ENCODE data around the gene ZDHHC4. TPM values are rescaled to one million over a fixed set of nuclear protein-coding genes. Genes with fewer than 3 reads are reported as not detected.

The ZDHHC4 gene
- total and polyA plus RNA-seq, 10 of the 15 experiments (the other 5 are each of a cell fraction or from before 2014, with no cell fraction given): 30.6 to 74.3 (median 35.8) TPM

DNA sequence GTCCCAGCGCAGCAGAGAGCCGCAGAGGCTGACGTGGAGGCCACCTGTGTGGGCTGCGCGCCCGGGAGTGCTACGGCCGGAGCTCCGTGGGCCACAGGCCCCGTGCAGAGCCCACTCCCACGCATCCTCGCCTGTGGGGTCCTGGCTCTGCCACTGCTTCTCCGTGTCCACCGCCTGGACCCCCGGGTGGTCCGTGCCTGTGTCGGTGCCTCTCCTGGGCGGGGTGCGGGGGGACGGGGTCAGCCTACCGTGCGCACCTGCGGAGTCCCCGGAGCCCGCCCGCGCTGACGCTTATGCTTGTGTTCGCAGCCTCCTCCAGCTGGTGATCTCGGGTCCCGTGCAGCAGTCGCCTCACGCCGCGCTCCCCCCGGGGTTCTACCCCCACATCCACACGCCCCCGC is 30.4 kb downstream of the ZDHHC4 start:
- no peak for DNase-seq (ENCODE audit: low read depth, low spot score)
- no peaks in the 10 kb centered on the region for H3K27me3 ChIP-seq (replicated peaks in 1 of 2; ENCODE audit: control insufficient read depth in 2 of 2, insufficient read depth in 2 of 2, low read length in 1 of 2)
- CTCF ChIA-PET: no interaction called here
- RAD21 ChIA-PET (ENCODE audit: unreplicated experiment): no interaction called here
- POLR2A ChIA-PET: no interaction called here
- H3K79me2 ChIP-seq (ENCODE audit: control insufficient read depth, insufficient read depth, low read length): no peaks in the 10 kb centered on the region
- 96% methylated on average over 13 of the region's 38 CpGs for WGBS (ENCODE audit: insufficient coverage, insufficient replicate concordance, low lambda C conversion rate, missing lambda C conversion rate)
- intact Hi-C loops (cut with micrococcal nuclease; ENCODE audit: unreplicated experiment): no loop called here
- TF ChIP-seq KAT2A (conservative IDR thresholded peaks at IDR 0.05; ENCODE audit: control insufficient read depth, low read depth, low read length): no peak
- TF ChIP-seq HDAC6 (IDR thresholded peaks at IDR 0.05; ENCODE audit: unreplicated experiment): no peak
- TF ChIP-seq SUPT20H (IDR thresholded peaks at IDR 0.05; ENCODE audit: borderline replicate concordance, control insufficient read depth, low read depth, low read length): no peak
- no peak for TF ChIP-seq NR2C1 (IDR thresholded peaks at IDR 0.05)
- no peak for TF ChIP-seq EED (IDR thresholded peaks at IDR 0.05; ENCODE audit: low read depth)
- TF ChIP-seq NFIC (IDR thresholded peaks at IDR 0.05; ENCODE audit: low read depth, low read length): no peak
- TF ChIP-seq CREM (IDR thresholded peaks at IDR 0.05; ENCODE audit: low read depth): no peak
- no peak for TF ChIP-seq LARP7 (IDR thresholded peaks at IDR 0.05)
- no peak for TF ChIP-seq MXI1 (IDR thresholded peaks at IDR 0.05; ENCODE audit: low read depth, low read length)
- TF ChIP-seq HDGF (IDR thresholded peaks at IDR 0.05): no peak
- no peak for TF ChIP-seq SRF (IDR thresholded peaks at IDR 0.05; ENCODE audit: low read depth in 2 of 2, low read length in 2 of 2)
- TF ChIP-seq, protein P1, sequence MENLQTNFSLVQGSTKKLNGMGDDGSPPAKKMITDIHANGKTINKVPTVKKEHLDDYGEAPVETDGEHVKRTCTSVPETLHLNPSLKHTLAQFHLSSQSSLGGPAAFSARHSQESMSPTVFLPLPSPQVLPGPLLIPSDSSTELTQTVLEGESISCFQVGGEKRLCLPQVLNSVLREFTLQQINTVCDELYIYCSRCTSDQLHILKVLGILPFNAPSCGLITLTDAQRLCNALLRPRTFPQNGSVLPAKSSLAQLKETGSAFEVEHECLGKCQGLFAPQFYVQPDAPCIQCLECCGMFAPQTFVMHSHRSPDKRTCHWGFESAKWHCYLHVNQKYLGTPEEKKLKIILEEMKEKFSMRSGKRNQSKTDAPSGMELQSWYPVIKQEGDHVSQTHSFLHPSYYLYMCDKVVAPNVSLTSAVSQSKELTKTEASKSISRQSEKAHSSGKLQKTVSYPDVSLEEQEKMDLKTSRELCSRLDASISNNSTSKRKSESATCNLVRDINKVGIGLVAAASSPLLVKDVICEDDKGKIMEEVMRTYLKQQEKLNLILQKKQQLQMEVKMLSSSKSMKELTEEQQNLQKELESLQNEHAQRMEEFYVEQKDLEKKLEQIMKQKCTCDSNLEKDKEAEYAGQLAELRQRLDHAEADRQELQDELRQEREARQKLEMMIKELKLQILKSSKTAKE (IDR thresholded peaks at IDR 0.05; ENCODE audit: low read depth, poor library complexity, severe bottlenecking): no peak
- TF ChIP-seq KLF5 (IDR thresholded peaks at IDR 0.05; ENCODE audit: partially characterized antibody): no peak
- TF ChIP-seq NBN (IDR thresholded peaks at IDR 0.05): no peak
- TF ChIP-seq STAT3 (IDR thresholded peaks at IDR 0.05; ENCODE audit: low read depth, low read length): no peak
- TF ChIP-seq ASH2L (IDR thresholded peaks at IDR 0.05; ENCODE audit: borderline replicate concordance, low read depth): no peak
- TF ChIP-seq NFYB (IDR thresholded peaks at IDR 0.05; ENCODE audit: insufficient read depth, low read depth, low read length): no peak
- TF ChIP-seq ZNF207 (IDR thresholded peaks at IDR 0.05; ENCODE audit: borderline replicate concordance): no peak
- TF ChIP-seq, protein P2, sequence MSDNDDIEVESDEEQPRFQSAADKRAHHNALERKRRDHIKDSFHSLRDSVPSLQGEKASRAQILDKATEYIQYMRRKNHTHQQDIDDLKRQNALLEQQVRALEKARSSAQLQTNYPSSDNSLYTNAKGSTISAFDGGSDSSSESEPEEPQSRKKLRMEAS (IDR thresholded peaks at IDR 0.05; ENCODE audit: low read depth, low read length): no peak
- no peak for FAIRE-seq
- in situ Hi-C loops (cut with MboI): no loop called here
- H3K4me2 ChIP-seq (ENCODE audit: control insufficient read depth, insufficient read depth): no peak overlapping the region
- H3K27ac ChIP-seq (ENCODE audit: control insufficient read depth, insufficient read depth): no peak overlapping the region
- H3K9ac ChIP-seq (ENCODE audit: control insufficient read depth, insufficient read depth, low read length): no peak overlapping the region
- ATAC-seq: no peak
- no peaks in the 10 kb centered on the region; the same call in 1 of the 2 replicates for H3K4me1 ChIP-seq (ENCODE audit: control insufficient read depth, insufficient read depth, low read length)
- peaks cover 3 to 4% of the 10 kb centered on the region in 2 experiments; a peak in 3 of 4 replicates for H3K36me3 ChIP-seq (ENCODE audit: control insufficient read depth in 2 of 2, insufficient read depth in 2 of 2, low read length in 1 of 2)
- SMC1A ChIA-PET (ENCODE audit: uncharacterized antibody, unreplicated experiment): no interaction called here
- no TSS peak for BruUV-seq (replicated peaks)
- no peaks in the 10 kb centered on the region for H3K9me3 ChIP-seq (replicated peaks; ENCODE audit: control insufficient read depth, insufficient read depth, low read length)
- H2AFZ ChIP-seq (ENCODE audit: control insufficient read depth, low read depth, low read length): no peak overlapping the region
- no peak overlapping the region for H3K4me3 ChIP-seq
- H4K20me1 ChIP-seq (ENCODE audit: control insufficient read depth, insufficient read depth): no peaks in the 10 kb centered on the region
